Stimulated activated CD8-positive, alpha-beta memory T cell treated with anti-CD3 and anti-CD28 coated beads, Interleukin-15, amount 100 ng/mL, for 4 hours (primary cell): ENCODE results near the gene LOXL1.

Experiments used
- DNase-seq, 2 donors: peaks; one replicate each; pipeline ENCODE4 v3.0.0-alpha.2; 2020; ENCODE audit warnings: low read depth in 2 of 2

Gene LOXL1

GRCh38 chr15:73899197-73900094, 26.8 kb upstream of the LOXL1 start:
- DNase-seq: no peak

- no peak for DNase-seq
These were observed 26.1 kb upstream of the LOXL1 start for GRCh38 chr15:73900095-73900712.

- DNase-seq: no peak
These were observed 25.0 kb upstream of the LOXL1 start for GRCh38 chr15:73901126-73901810.

- DNase-seq: no peak
These were observed 23.9 kb upstream of the LOXL1 start for GRCh38 chr15:73902121-73903020.

GRCh38 chr15:73904026-73904815, 22.0 kb upstream of the LOXL1 start:
- no peak for DNase-seq

GRCh38 chr15:73905225-73905827, 20.9 kb upstream of the LOXL1 start:
- no peak for DNase-seq

- DNase-seq: no peak
These were observed 19.8 kb upstream of the LOXL1 start for GRCh38 chr15:73906346-73907034.

GRCh38 chr15:73907035-73907408, 19.2 kb upstream of the LOXL1 start:
- no peak for DNase-seq

GRCh38 chr15:73908030-73908821, 18.0 kb upstream of the LOXL1 start:
- peak; percentile 21 to 36 for DNase-seq

- no peak for DNase-seq
These were observed 17.5 kb upstream of the LOXL1 start for GRCh38 chr15:73908822-73909122.

GRCh38 chr15:73909651-73910050, 16.6 kb upstream of the LOXL1 start:
- no peak for DNase-seq

- no peak for DNase-seq
These were observed 15.5 kb upstream of the LOXL1 start for GRCh38 chr15:73910522-73911303.

- no peak for DNase-seq
These were observed 14.1 kb upstream of the LOXL1 start for GRCh38 chr15:73912030-73912596.

- DNase-seq: no peak
These were observed 12.1 kb upstream of the LOXL1 start for GRCh38 chr15:73914145-73914544.

- no peak for DNase-seq
These were observed 11.2 kb upstream of the LOXL1 start for GRCh38 chr15:73915082-73915481.

GRCh38 chr15:73918784-73919183, 7.5 kb upstream of the LOXL1 start:
- DNase-seq: no peak

GRCh38 chr15:73919706-73920105, 6.6 kb upstream of the LOXL1 start:
- DNase-seq: no peak
